ENCODE measurements around the gene TMEM107.

Gene TMEM107

DNA sequence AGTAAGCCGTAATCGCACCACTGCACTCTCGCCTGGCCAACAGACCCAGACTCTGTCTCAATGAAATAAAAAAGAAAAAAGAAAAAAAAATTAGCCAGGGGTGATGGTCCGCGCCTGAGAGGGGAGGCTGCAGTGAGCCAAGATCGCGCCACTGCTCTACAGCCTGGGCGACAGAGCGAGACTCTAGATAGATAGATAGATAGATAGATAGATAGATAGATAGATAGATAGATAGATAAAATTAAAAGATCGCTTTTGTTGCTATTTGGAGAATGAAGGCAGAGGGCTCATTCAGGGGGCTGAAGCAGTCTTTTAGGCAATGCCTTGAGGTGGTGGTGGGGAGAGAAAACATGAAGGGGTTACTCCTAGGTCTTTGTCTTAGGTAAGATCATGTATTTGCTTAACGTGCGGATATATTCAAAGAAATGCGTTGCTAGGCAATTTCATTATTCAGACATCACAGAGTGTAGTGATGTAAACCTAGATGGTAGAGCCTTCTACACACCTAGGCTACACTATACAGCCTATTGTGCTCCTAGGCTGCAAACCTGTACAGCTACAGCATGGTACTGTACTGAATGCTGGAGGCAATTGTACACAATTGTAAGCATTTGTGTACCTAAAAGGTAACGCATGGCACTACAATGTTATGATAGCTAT is 47.9 kb downstream of the TMEM107 start:
- no peak for DNase-seq

DNA sequence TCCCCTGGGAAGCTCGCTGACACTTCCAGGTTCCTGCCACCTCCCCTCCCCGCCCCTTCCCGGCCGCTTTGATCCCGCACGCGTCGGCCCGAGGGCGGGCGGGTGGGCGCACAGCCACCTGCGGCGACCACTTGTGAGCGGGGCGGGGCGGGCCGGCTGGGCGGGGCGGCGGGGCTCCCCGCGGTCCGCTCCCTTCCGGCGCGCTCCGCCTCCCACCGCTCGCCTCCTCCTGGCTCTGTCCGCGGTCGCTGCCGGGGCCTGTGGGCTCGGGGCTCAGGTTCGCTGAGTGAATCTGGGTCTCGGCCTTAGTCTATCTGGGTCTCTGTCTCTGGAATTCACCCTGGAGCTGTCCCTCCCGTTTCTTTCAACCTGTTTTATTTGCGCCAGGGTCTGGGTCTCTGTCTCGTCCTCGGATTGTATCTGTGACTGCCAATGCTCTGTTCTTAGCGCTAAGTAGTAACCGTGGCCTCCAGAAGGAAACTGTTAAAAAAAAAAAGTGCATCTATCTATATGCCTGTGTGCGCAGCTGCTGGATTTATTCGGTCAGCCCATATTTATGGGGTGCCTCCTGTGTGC is 49.6 kb downstream of the TMEM107 start:
- DNase-seq = no peak

GRCh38 chr17:8125947-8126490 is 50.2 kb downstream of the TMEM107 start:
- no peak for DNase-seq

- no peak for DNase-seq
These were observed 50.8 kb downstream of the TMEM107 start for GRCh38 chr17:8125154-8125946.

GRCh38 chr17:8124350-8125153 is 51.6 kb downstream of the TMEM107 start:
- DNase-seq = no peak

- DNase-seq = no peak
These were observed 52.4 kb downstream of the TMEM107 start, which contains the start of gene HES7 for GRCh38 chr17:8123695-8124349. Gene HES7, minus strand, starts transcription at chr17:8124106. Its CDS starts 22 bp downstream, at chr17:8124084.

GRCh38 chr17:8122924-8123694 is 53.1 kb downstream of the TMEM107 start:
- no peak for DNase-seq
